Loucy (cell line): ENCODE measurements around the gene SLC16A10.

Experiments
- H2AFZ ChIP-seq: fragments of 200-600 bp; sonication (generic); 2 replicates; pipeline ENCODE4 v1.6.0; 2016; ENCODE audit warnings: antibody characterized with exemption, mild to moderate bottlenecking, low read length, moderate library complexity
- H3F3A ChIP-seq: fragments of 200-600 bp; 2 replicates; pipeline ENCODE4 v1.6.0; 2016; ENCODE audit warnings: antibody characterized with exemption, low read depth, mild to moderate bottlenecking
- H3K27me3 ChIP-seq: fragments of 200-600 bp; sonication (generic); 2 replicates; pipeline ENCODE4 v1.6.1; 2014; ENCODE audit warnings: low read length, mild to moderate bottlenecking; ENCODE audit not compliant: insufficient read depth, poor library complexity, severe bottlenecking
- H3K36me3 ChIP-seq: fragments of 200-600 bp; sonication (generic); 2 replicates; pipeline ENCODE4 v1.6.1; 2016; ENCODE audit warnings: low read length; ENCODE audit not compliant: insufficient read depth
- H3K4me1 ChIP-seq: fragments of 200-600 bp; sonication (generic); 2 replicates; pipeline ENCODE4 v1.5.1; 2014; ENCODE audit warnings: low read length, mild to moderate bottlenecking; ENCODE audit not compliant: insufficient read depth, poor library complexity, severe bottlenecking
- H3K4me2 ChIP-seq: fragments of 200-600 bp; sonication (generic); 2 replicates; pipeline ENCODE4 v1.6.0; 2014; ENCODE audit warnings: antibody characterized with exemption, low read length, low read depth, mild to moderate bottlenecking; ENCODE audit not compliant: poor library complexity, severe bottlenecking
- H3K4me3 ChIP-seq: fragments of 200-600 bp; sonication (generic); 2 replicates; pipeline ENCODE4 v1.5.1; 2014; ENCODE audit warnings: low read length, mild to moderate bottlenecking, mixed read lengths; ENCODE audit not compliant: poor library complexity, severe bottlenecking
- H3K79me2 ChIP-seq: fragments of 200-600 bp; sonication (generic); 2 replicates; pipeline ENCODE4 v1.6.1; 2014; ENCODE audit warnings: low read length; ENCODE audit not compliant: insufficient read depth
- H3K9ac ChIP-seq: fragments of 200-600 bp; sonication (generic); 2 replicates; pipeline ENCODE4 v1.6.0; 2014; ENCODE audit warnings: mild to moderate bottlenecking, low read depth, low read length, moderate library complexity; ENCODE audit not compliant: poor library complexity, severe bottlenecking
- H3K9me2 ChIP-seq: fragments of 200-600 bp; sonication (generic); replicated peaks from 2 replicates; pipeline ENCODE4 v1.6.1; 2016; ENCODE audit warnings: low read depth, low read length, mixed read lengths
- H3K9me3 ChIP-seq: fragments of 200-600 bp; sonication (generic); 2 replicates; pipeline ENCODE4 v1.6.1; 2014; ENCODE audit warnings: mild to moderate bottlenecking, antibody characterized with exemption, low read length, low read depth; ENCODE audit not compliant: insufficient read depth
- H4K20me1 ChIP-seq: fragments of 200-600 bp; sonication (generic); 2 replicates; pipeline ENCODE4 v1.6.0; 2014; ENCODE audit warnings: antibody characterized with exemption, low read length, mild to moderate bottlenecking; ENCODE audit not compliant: insufficient read depth, poor library complexity, severe bottlenecking
- CTCF ChIP-seq: fragments of 200-600 bp; sonication (generic); conservative IDR thresholded peaks from 2 replicates; pipeline ENCODE4 v1.5.1; 2014; ENCODE audit warnings: mild to moderate bottlenecking, antibody characterized with exemption, low read length
- EZH2phosphoT487 ChIP-seq: fragments of 200-600 bp; IDR thresholded peaks from 2 replicates; pipeline ENCODE4 v1.6.1; 2018; ENCODE audit warnings: antibody characterized with exemption, mild to moderate bottlenecking, moderate library complexity, borderline replicate concordance

The SLC16A10 gene

GRCh38 chr6:111248789-111249188 is 161.5 kb downstream of the SLC16A10 start:
- no peak overlapping the region for H3K9ac ChIP-seq
- H4K20me1 ChIP-seq = no peaks in the 10 kb centered on the region
- no peak overlapping the region for H3K4me2 ChIP-seq
- no peaks in the 10 kb centered on the region for H3K9me2 ChIP-seq
- no peak overlapping the region for H3K4me3 ChIP-seq
- no peaks in the 10 kb centered on the region for H3K27me3 ChIP-seq
- TF ChIP-seq EZH2phosphoT487 (no peak), CTCF (no peak)
- 0 out of 2 replicates have a peak, but pooled peaks cover 2% of the 10 kb centered on the region for H3F3A ChIP-seq
- no peaks in the 10 kb centered on the region for H3K9me3 ChIP-seq
- H3K36me3 ChIP-seq = no peaks in the 10 kb centered on the region
- H3K79me2 ChIP-seq = no peaks in the 10 kb centered on the region
- H3K4me1 ChIP-seq = peaks cover 4% of the 10 kb centered on the region
- H2AFZ ChIP-seq = no peak overlapping the region

- Histone ChIP-seq H3K4me2 (no peak overlapping the region), H3F3A (0 out of 2 replicates have a peak, but pooled peaks cover 2% of the 10 kb centered on the region), H3K9me3 (no peaks in the 10 kb centered on the region), H3K27me3 (no peaks in the 10 kb centered on the region), H2AFZ (no peak overlapping the region), H3K36me3 (no peaks in the 10 kb centered on the region), H3K9me2 (no peaks in the 10 kb centered on the region), H3K4me3 (no peak overlapping the region), H3K9ac (no peak overlapping the region), H4K20me1 (no peaks in the 10 kb centered on the region), H3K79me2 (no peaks in the 10 kb centered on the region), H3K4me1 (peaks cover 4% of the 10 kb centered on the region)
- no peak for TF ChIP-seq CTCF
- TF ChIP-seq EZH2phosphoT487 = no peak
Measured at GRCh38 chr6:111250791-111251354, 163.6 kb downstream of the SLC16A10 start.

GRCh38 chr6:111252726-111253125 is 165.4 kb downstream of the SLC16A10 start:
- Histone ChIP-seq H3K4me1 (peaks cover 4% of the 10 kb centered on the region), H4K20me1 (no peaks in the 10 kb centered on the region), H3F3A (no peaks in the 10 kb centered on the region), H3K27me3 (no peaks in the 10 kb centered on the region), H3K9me2 (no peaks in the 10 kb centered on the region), H3K36me3 (no peaks in the 10 kb centered on the region), H3K4me3 (no peak overlapping the region), H2AFZ (no peak overlapping the region), H3K4me2 (no peak overlapping the region), H3K9ac (no peak overlapping the region), H3K9me3 (no peaks in the 10 kb centered on the region), H3K79me2 (no peaks in the 10 kb centered on the region)
- TF ChIP-seq EZH2phosphoT487 = no peak
- no peak for TF ChIP-seq CTCF
